GM19239 (cell line): ENCODE data around the gene SHC1.
A peak's percentile ranks its signal among the peaks of the same experiment; 100 is the strongest.

Source experiments
- DNase-seq: peaks from one replicate; pipeline ENCODE4 v3.0.0; 2011; ENCODE audit warnings: low spot score; ENCODE audit not compliant: insufficient read length
- FAIRE-seq: peaks from 2 replicates; lab custom pipeline; 2011; peaks lifted over from hg19 to GRCh38; lab: Jason Lieb, UNC

SHC1 gene

GRCh38 chr1:155008015-155008941 lies 37.7 kb upstream of the SHC1 start:
- DNase-seq (no peak), FAIRE-seq (no peak)

- peak; percentile 33 for FAIRE-seq
- no peak for DNase-seq
Observed at GRCh38 chr1:155007251-155007828, 36.8 kb upstream of the SHC1 start.

- no peak for DNase-seq
- FAIRE-seq, result peak; percentile 92
Observed at GRCh38 chr1:155006601-155007101, 36.1 kb upstream of the SHC1 start.

- DNase-seq (no peak), FAIRE-seq (no peak)
Observed at GRCh38 chr1:155005076-155006011, 34.8 kb upstream of the SHC1 start.

GRCh38 chr1:155004352-155005075 lies 34.0 kb upstream of the SHC1 start:
- FAIRE-seq, result peak; percentile 61
- DNase-seq, result no peak

- peak; percentile 64 for FAIRE-seq
- no peak for DNase-seq
Observed at GRCh38 chr1:155003766-155004351, 33.3 kb upstream of the SHC1 start.

- FAIRE-seq (no peak), DNase-seq (no peak)
Observed at GRCh38 chr1:155003227-155003765, 32.7 kb upstream of the SHC1 start.

GRCh38 chr1:155002464-155003226 lies 32.1 kb upstream of the SHC1 start, which contains the start of gene ZBTB7B:
Gene ZBTB7B, plus strand, starts transcription at chr1:155002802. Its CDS starts 11,859 bp downstream, at chr1:155014661.
- FAIRE-seq, result no peak
- no peak for DNase-seq

GRCh38 chr1:155001675-155002463 lies 31.3 kb upstream of the SHC1 start:
- DNase-seq, result peak; percentile 90
- peak; percentile 97 for FAIRE-seq

GRCh38 chr1:155001425-155001674 lies 30.8 kb upstream of the SHC1 start:
- DNase-seq (no peak), FAIRE-seq (no peak)

GRCh38 chr1:155000726-155001424 lies 30.3 kb upstream of the SHC1 start:
- no peak for DNase-seq
- FAIRE-seq, result peak; percentile 88

GRCh38 chr1:155000411-155000725 lies 29.8 kb upstream of the SHC1 start:
- DNase-seq (no peak), FAIRE-seq (no peak)

- FAIRE-seq (peak; percentile 28), DNase-seq (no peak)
Observed at GRCh38 chr1:154999571-155000410, 29.2 kb upstream of the SHC1 start.

GRCh38 chr1:154998818-154999570 lies 28.4 kb upstream of the SHC1 start:
- peak; percentile 92 for FAIRE-seq
- peak; percentile 80 for DNase-seq

GRCh38 chr1:154998201-154998780 lies 27.7 kb upstream of the SHC1 start:
- no peak for FAIRE-seq
- DNase-seq, result no peak
